ENCODE measurements around the gene ASIC4. TPM values are rescaled to one million over a fixed set of nuclear protein-coding genes. Genes with fewer than 3 reads are reported as not detected.

ASIC4 gene
- polyA plus RNA-seq, 3 donors = not detected

- Mint-ChIP-seq H3K36me3 (peaks cover 0 to 3% of the 10 kb centered on the region in 2 donors), H3K9me3 (peaks cover 0 to 9% (median 3%) of the 10 kb centered on the region in 7 donors), H3K4me3 (peak overlapping the region; percentile 67 to 81), H3K4me1 (peaks cover 8% of the 10 kb centered on the region), H3K27me3 (ENCODE audit: low read depth in 3 of 3) (peaks cover 35 to 57% (median 46%) of the 10 kb centered on the region in 3 donors), H3K27ac (peak overlapping the region in 1 of 7 donors; percentile 21)
- WGBS (ENCODE audit: insufficient coverage) = 1% methylated on average over 98 of the region's 99 CpGs
- no peaks in the 10 kb centered on the region for H3K36me3 ChIP-seq (replicated peaks in 1 of 2; ENCODE audit: control insufficient read depth in 1 of 2, insufficient read depth in 2 of 2, low read length in 2 of 2)
- H2AFZ ChIP-seq (ENCODE audit: insufficient read depth, low read depth, low read length, poor library complexity, severe bottlenecking) = peak overlapping the region; percentile 74
- no peaks in the 10 kb centered on the region for H3K79me2 ChIP-seq (ENCODE audit: insufficient read depth, low read length)
- H3K4me3 ChIP-seq (replicated peaks in 1 of 3; ENCODE audit: low read depth in 2 of 3, low read length in 3 of 3) = peak overlapping the region; percentile 30 to 71 (median 30)
- H3K4me1 ChIP-seq (ENCODE audit: control insufficient read depth in 1 of 2, insufficient read depth in 2 of 2, low read length in 2 of 2) = peaks cover 12 to 18% of the 10 kb centered on the region in 2 donors
- H3K27ac ChIP-seq (ENCODE audit: low read depth in 1 of 2, low read length in 2 of 2) = no peak overlapping the region
- peaks cover 0 to 5% of the 10 kb centered on the region in 2 donors for H3K9me3 ChIP-seq (replicated peaks in 1 of 2; ENCODE audit: control insufficient read depth in 1 of 2, insufficient read depth in 1 of 2, low read length in 2 of 2)
- peak overlapping the region; percentile 82 for H3K4me2 ChIP-seq (replicated peaks; ENCODE audit: extremely low read depth, low read length, poor library complexity, severe bottlenecking)
- intact Hi-C loops (cut with micrococcal nuclease) = loop anchor here (5.0 kb wide), 1 partner anchor 45 kb away; the partner anchor contains the start of gene STK11IP (in 2 of the 2)
- H3K9ac ChIP-seq (ENCODE audit: insufficient read depth, low read length, poor library complexity, severe bottlenecking) = peak overlapping the region; percentile 46
- H4K20me1 ChIP-seq (ENCODE audit: insufficient read depth, low read length) = no peaks in the 10 kb centered on the region
- peaks cover 17 to 44% of the 10 kb centered on the region in 2 donors for H3K27me3 ChIP-seq (ENCODE audit: control insufficient read depth in 2 of 2, insufficient read depth in 2 of 2, low read length in 2 of 2)
- peak; percentile 69 to 75 (median 73) for DNase-seq
- TF ChIP-seq CTCF (IDR thresholded peaks at IDR 0.05) = no peak
These were observed 38.3 kb downstream of the ASIC4 start for GRCh38 chr2:219552382-219553167.

- Histone ChIP-seq H3K4me1 (ENCODE audit: control insufficient read depth in 1 of 2, insufficient read depth in 2 of 2, low read length in 2 of 2) (peaks cover 12 to 18% of the 10 kb centered on the region in 2 donors), H3K27me3 (ENCODE audit: control insufficient read depth in 2 of 2, insufficient read depth in 2 of 2, low read length in 2 of 2) (peaks cover 17 to 44% of the 10 kb centered on the region in 2 donors), H3K4me3 (replicated peaks in 1 of 3; ENCODE audit: low read depth in 2 of 3, low read length in 3 of 3) (peak overlapping the region in 1 of 3 experiments; percentile 71), H3K27ac (ENCODE audit: low read depth in 1 of 2, low read length in 2 of 2) (no peak overlapping the region), H3K4me2 (replicated peaks; ENCODE audit: extremely low read depth, low read length, poor library complexity, severe bottlenecking) (peak overlapping the region; percentile 82), H4K20me1 (ENCODE audit: insufficient read depth, low read length) (no peaks in the 10 kb centered on the region), H3K79me2 (ENCODE audit: insufficient read depth, low read length) (no peaks in the 10 kb centered on the region), H3K36me3 (replicated peaks in 1 of 2; ENCODE audit: control insufficient read depth in 1 of 2, insufficient read depth in 2 of 2, low read length in 2 of 2) (no peaks in the 10 kb centered on the region), H2AFZ (ENCODE audit: insufficient read depth, low read depth, low read length, poor library complexity, severe bottlenecking) (peak overlapping the region; percentile 74), H3K9ac (ENCODE audit: insufficient read depth, low read length, poor library complexity, severe bottlenecking) (no peak overlapping the region), H3K9me3 (replicated peaks in 1 of 2; ENCODE audit: control insufficient read depth in 1 of 2, insufficient read depth in 1 of 2, low read length in 2 of 2) (peaks cover 0 to 5% of the 10 kb centered on the region in 2 donors)
- peaks cover 35 to 57% (median 44%) of the 10 kb centered on the region in 3 donors for H3K27me3 Mint-ChIP-seq (ENCODE audit: low read depth in 3 of 3)
- H3K36me3 Mint-ChIP-seq = peaks cover 0 to 3% of the 10 kb centered on the region in 2 donors
- intact Hi-C loops (cut with micrococcal nuclease) = loop anchor here (5.0 kb wide), 1 partner anchor 44 kb away; the partner anchor contains the start of gene STK11IP (in 2 of the 2)
- TF ChIP-seq CTCF (IDR thresholded peaks at IDR 0.05) = no peak
- H3K27ac Mint-ChIP-seq = no peak overlapping the region
- H3K4me1 Mint-ChIP-seq = peaks cover 8% of the 10 kb centered on the region
- WGBS (ENCODE audit: insufficient coverage) = 36% methylated on average over 5 of the region's 7 CpGs
- peaks cover 0 to 9% (median 3%) of the 10 kb centered on the region in 7 donors for H3K9me3 Mint-ChIP-seq
- no peak for DNase-seq
- H3K4me3 Mint-ChIP-seq = peak overlapping the region in 1 of 2 donors; percentile 77
These were observed 38.8 kb downstream of the ASIC4 start for GRCh38 chr2:219553168-219553417.
